Middle frontal gyrus (tissue), 1 donor: Measurements from ENCODE around the gene CPA1.

Source experiments
- DNase-seq: peaks from one replicate; pipeline ENCODE4 v3.0.0-alpha.2; 2015; ENCODE audit warnings: low spot score; ENCODE audit errors: extremely low spot score

CPA1 gene

DNA sequence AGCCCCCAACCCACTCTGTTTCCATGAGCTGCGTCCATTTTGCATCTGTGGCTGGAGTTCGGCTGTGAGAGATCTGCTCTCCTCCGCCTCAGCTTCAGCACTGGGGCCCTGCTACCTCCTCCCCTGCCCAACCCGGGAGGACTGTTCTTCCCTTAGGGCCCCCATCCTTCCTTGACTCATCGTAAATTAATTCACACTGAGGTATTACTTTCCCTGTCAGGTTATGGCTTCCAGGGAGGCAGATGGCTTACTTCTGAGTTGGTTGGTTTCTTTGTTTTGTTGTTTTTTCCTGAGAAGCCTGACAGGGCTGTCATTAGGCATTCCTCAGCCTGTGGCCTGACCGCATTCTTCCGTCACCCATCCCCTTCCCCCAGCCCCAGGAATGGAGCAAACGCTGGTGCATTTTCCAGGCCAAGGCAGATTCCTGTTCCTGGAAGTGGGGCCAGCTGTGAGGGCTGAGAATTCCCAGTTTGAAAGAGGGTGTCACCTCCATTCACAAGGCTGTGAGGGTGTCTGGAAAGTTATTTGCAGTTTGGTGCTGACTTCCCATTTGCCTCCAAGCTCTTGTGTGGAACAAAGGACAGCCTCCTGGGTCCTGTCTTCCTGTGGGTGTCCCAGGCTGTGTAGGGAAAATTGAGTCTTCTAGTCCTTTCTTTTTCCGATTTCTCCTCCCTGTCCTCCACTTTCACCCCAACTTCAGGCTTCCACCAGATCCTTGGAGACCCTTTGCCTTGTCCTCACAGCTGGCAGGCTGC is 24.0 kb upstream of the CPA1 start:
- no peak for DNase-seq

DNA sequence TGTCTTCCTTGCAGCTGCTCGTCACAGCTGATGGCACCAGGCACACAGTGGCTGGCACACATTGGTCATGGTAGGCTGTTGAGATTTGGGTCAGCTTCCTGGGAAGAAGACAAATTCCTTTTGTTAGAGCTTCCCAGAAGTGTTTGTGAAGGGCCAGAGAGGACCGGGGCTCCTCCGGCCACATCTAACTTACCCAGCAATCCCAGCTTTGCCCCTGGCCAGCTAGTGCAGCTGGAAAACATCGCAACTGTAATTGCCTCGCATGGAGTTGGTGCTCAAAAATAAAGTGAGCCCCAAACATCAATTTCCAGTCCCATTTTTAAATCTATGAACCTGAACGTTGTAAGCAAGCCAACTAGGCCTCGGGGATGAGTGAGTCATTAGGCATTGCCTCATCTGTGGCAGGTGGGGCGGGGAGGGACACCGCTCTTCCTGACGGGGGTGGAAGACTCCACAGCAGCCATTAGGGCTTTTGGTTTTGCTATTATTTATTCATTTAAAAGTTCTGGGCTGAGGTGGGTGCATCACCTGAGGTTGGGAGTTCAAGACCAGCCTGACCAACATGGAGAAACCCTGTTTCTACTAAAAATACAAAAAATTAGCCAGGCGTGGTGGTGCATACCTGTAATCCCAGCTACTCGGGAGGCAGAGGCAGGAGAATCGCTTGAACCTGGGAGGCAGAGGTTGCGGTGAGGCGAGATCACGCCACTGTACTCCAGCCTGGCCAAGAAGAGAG is 23.2 kb upstream of the CPA1 start:
- DNase-seq, result no peak

DNA sequence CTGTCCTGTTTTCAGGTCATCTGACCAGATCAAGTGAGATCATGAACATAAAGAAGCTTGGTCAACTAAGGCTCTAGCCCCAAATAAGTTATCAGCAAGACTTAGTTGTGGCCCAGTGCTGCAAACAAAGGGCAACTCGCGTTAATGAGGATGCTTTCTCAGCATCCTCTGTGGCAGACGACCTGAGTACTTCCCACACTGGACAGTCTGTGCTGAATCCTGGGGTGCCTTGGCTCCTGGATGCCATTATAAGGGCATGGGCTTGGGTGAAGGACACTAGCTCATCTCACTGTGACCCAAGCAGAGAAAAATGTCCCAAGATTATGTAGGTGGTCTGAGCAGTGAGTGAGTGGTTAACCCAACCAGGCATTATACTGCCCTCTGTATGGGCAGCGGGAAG is 21.8 kb upstream of the CPA1 start:
- DNase-seq, result no peak

DNA sequence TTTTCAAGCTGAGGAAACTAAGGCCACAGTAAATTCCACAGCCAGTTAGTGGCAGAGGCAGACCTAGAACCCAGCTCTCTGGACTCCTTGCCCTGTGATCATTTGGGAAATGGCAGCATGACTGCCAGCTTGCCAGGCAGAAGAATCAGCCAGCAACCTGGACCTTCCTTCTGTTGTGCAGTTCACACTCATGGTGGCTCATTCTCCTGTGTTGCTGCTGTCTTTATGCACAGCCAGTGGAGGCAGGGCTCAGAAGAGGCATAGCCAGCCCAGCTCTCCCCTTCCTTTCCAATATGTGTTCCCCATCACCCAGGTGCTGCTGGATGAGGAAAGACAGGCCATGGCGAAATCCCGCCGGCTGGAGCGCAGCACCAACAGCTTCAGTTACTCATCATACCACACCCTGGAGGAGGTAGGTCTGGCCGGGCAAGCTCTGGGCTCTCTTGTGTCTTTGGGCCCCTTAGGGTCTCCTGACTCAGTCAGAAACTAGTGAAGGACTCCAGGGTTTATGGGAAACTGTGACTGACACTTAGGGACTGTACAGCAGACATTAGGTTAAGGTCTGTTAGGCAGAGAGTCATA is 20.9 kb upstream of the CPA1 start:
- DNase-seq, result no peak

DNA sequence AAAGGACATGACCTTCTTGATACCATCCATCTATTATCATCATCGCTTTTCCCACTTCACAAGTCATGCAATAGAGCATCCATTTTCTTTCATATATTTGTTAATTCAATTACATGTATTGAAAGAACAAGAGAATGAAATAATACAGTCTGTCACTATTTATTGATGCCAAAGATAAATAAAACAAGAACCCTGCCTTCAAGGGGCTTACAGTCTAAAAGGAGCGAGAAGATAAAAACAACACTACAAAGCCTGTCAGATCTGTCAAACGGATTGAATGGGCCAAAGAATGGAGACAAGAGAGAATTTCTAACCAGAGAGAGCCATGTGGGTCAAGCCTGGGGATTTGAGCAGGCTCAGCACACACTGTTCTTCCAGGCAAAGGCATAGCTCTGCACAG is 19.8 kb upstream of the CPA1 start:
- no peak for DNase-seq

DNA sequence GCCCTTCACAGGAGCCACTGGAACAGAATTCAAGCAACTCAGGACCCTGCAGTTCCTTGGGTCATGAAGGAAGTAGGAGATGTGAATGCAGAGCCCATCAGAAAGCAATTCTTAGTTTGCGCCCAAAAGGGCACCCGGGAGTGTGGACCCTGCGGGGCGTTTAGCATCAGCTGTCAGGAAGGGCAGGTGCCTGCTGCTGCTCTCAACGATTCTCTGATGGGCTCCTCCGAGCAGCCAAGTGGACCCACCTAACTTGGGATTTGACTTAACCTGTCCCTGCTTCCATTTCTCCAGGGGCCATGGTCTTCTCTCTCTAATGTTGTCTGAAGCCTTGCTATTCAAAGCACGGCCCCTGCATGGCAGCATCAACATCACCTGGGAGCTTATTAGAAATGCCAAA is 18.6 kb upstream of the CPA1 start:
- no peak for DNase-seq

DNA sequence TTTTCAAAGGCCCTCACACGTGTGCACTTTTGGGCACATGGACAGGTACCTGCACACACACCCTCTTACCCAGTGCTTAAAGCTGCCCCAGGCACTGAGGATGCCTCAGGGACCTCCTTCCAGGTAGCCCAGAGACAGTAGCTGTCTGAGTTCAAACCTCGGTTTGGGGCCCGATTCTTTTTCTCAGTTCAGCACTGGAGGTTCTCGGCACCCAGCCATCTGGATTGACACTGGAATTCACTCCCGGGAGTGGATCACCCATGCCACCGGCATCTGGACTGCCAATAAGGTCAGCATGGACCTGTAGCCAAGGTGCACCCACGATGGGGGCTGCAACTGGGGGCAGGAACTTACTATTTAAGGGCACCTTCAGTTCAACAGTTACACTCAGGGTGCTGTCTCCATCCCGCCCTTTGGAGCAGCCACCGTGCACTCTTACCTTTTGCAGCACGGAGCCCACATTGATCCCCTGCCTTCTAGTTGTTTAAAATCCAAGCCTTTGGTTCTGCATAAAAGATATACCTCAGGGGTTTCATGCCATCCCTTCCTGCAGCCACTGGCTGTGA is 18.0 kb upstream of the CPA1 start:
- DNase-seq, result no peak

DNA sequence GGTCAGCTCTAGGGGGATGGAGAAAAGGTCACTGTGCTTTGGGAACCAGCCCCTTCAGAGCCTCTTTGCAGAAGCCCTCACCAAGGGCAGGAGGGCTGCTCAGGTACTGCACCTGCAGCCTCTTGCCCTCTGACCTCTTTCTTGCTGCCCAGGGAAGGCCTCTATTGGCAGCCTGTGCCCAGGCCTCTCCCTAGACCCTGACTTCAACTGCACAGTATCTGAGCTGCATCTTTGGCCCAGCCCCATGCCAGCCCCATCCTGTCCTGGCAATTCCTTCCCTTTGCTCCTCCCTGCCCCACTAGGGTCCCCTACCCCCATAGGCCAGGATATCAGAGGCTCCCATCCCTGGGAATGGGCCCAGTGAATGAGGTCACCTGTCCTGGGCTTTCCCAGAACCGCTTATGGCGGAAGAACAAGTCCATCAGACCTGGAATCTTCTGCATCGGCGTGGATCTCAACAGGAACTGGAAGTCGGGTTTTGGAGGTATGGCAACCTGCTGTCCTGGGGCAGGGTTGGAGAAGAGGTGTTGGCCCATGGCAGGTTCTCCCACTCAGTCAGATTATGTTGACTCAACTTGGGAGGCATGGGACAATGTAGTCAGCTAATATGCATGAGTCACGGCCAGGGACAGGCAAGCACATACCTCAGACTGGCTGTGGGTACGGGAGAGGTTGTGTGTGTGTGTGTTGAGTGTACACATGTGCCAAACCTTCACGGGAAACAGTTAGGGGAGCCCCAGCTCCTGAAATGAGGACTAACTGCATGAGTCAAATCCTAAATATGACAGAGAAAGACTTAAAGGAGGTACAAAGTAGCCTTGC is 17.1 kb upstream of the CPA1 start:
- DNase-seq, result no peak

DNA sequence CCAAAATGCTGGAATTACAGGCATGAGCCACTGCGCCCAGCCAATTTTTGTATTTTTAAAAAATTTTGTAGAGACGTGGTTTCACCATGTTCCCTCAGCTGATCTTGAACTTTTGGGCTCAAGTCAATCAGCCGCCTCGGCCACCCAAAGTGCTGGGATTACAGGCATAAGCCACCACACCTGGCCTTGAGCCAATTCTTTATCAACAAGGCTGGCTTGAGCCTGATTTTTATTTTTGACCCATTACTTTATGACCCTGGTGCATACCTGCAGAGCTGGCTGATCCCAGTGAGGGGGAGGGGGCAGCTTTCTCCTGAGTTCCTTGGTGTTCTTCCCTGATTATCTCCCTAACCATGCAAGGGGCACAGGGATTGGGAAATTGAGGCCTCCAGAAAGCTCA is 15.8 kb upstream of the CPA1 start:
- DNase-seq, result no peak

DNA sequence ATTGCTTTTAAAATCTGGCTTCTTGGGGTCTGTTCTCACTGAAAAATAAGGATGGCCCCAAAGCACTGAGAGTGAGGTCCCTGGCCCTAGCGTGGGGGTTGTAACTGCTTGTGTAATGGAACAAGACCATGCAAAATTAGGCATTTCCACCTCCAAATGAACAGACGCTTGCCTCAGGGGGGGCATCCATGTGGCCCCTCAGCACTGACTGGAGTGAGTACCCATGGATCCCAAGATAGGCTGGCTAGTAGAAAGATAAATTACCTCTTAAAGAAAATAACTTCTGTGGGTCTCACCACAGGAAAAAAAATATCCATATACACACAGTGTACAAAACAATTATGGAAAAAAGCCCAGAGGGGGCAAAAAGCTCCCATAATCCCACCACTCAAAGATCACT is 15.2 kb upstream of the CPA1 start:
- no peak for DNase-seq

DNA sequence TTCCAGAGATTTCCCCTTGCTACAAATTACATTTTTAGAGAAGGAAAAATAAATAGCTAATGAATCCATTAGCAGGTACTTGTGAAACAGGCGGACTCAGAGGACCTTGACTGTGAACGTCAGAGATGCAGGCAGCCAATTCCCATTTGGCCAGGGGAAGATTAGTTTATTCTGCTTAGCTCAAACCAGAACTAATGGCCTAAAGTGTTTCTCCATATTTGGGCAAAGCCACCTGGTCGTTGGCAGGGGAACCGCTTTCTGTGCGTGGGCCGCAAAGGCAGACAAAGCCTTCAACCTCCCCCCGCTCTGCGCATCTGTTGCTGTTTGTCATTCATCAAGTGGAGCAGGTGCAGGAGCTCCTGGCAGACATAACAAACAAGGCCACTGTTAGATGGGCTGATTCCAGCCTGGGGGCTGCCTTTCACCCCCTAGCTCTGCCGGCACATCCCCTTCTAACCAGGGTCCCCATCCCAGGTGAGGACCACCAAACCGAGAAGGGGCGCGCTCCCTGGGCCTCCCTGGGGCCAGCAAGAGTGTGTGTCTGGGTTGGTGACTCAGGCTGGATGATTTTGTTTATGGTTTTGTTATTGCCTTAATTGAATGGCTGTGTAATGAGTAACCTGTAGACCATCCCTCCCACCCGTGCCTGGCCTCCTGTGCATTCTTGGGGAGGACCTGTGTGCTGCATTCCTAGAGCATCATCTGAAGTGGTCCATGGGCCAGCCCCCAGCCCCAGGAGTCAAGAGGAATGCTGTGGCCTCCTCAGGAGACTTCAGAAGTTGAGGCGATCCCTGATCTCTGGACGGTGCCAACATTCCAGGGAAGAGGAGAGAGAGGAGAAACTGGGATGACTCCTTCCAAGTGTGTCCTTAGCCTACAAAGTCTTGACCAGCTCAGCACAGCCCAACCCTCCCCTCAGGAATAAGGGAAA is 14.5 kb upstream of the CPA1 start:
- DNase-seq, result no peak

DNA sequence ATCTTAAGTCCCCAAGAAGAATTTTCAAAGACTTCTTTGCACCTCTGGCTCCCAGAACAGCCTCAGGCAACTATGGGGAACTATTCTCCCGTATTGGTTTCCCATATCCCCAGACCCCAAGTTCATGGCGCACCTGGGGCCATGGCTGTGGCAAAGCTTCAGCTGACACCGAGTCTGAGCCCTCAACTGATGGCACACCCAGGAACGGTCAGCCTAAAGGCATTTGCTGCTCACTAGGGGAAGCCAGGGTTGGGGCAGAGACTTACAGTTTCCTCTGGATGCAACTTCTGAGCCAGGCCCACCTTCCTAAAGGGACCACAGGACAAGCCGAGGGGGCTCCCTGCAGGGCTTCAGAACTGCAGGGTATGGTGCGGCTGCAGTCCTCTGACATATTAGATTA is 13.7 kb upstream of the CPA1 start:
- no peak for DNase-seq

DNA sequence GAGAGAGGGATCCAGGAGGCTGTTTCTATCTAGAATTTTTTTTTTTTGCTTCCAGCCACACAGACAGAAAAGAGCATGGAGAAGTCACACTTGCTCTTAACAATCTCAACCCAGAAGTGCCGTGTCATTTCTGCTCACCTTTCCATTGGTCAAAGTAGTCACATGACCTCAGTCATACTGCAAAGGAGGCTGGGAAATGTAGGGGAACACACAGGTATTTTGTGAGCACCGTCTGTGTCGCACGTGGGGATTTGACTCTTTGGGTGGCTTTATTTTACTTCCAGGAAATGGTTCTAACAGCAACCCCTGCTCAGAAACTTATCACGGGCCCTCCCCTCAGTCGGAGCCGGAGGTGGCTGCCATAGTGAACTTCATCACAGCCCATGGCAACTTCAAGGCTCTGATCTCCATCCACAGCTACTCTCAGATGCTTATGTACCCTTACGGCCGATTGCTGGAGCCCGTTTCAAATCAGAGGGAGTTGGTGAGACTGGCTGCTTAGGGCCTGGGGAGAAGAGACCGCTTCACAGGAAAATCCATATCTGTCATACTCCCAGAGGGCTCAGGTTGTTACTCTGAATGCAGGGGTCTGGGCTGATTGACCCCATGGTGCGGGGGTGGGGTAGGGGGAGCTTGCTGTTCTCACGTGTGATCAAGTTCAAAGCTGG is 13.1 kb upstream of the CPA1 start:
- DNase-seq, result no peak

DNA sequence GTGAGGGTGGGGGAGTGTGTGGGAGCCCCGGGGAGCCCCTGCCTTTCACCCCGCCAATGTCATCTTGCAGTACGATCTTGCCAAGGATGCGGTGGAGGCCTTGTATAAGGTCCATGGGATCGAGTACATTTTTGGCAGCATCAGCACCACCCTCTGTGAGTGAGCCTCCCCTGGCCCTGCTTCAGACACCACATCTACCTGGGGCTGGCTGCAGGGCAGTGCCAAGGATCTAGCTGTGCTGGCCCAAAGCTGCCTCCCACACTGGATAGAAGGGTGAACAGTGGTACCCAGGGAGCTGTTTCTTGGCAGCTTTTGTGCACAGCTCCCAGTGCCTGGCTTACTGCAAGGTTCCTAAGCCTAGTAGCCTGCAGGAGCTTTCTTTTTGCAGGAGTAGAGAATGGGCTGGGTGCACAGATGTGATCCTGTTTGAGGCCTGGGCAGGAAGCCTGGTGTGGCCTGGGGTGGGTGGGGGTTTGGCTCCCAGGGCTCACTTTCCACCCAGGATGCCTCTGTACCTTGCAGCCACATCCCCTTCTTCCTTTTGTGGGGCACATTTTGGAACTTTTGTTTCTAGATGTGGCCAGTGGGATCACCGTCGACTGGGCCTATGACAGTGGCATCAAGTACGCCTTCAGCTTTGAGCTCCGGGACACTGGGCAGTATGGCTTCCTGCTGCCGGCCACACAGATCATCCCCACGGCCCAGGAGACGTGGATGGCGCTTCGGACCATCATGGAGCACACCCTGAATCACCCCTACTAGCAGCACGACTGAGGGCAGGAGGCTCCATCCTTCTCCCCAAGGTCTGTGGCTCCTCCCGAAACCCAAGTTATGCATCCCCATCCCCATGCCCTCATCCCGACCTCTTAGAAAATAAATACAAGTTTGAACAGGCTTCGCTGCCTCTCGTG is 12.2 kb upstream of the CPA1 start:
- no peak for DNase-seq

DNA sequence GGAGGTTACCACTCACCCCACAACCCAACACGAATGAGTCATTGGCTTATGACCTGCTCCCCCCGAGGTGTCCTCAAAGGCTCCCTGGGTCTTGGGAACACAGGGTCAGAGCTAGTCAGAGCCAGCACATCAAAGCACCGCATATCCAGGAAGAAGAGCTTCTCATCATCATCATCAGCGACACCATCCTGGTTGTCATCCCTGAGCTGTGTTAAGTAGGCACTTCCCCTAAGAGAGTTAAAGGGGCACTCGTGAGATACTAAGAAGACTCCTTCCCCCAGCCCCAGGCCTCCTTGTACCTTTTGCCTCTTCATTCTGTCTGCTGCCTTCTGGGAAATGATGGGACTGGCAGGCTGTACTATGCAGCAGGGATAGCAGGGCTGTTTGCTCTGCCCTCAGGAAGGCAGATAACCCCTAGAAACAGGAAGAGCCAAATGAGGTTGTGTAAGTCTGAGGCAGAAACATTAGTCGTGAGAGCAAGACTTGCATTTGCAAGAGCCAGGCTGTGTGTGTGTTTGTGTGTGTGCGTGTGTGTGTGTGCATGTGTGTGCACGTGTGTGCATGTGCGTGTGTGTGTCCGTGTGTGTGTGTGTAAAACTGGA is 11.1 kb upstream of the CPA1 start:
- no peak for DNase-seq

DNA sequence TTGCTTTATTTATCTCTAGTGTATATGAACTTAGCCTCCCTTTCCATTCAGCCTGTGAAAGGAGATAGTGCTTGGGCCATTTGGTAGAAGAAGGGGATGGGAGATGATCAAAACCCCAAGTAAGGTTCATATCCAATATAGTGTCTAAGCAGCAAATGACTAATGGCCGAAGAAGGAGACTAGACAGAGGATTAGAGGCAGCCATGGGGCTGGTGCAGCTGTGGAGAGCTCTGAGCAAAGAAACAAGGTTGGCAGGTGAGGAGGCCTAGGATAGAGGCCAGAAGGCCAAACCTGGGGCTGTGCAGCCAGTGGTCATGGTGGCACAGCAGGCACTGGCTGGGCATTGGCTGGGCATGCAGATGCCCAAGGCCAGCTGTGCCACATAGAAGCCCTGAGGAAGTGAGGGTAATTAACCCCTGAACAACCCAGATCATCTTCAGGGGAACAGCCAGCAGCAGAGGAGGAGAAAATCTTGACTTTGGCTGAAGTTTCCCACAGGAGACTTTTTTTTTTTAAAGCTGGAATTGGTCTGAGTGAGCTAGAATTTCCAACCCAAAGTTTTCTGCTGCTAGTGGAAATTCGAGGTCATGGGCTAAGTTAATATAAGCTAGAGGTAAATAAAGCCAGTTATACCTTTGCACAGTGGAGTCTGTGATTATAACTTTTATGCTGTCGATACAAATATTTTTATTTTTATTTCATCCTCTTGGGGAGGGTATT is 10.3 kb upstream of the CPA1 start:
- no peak for DNase-seq

DNA sequence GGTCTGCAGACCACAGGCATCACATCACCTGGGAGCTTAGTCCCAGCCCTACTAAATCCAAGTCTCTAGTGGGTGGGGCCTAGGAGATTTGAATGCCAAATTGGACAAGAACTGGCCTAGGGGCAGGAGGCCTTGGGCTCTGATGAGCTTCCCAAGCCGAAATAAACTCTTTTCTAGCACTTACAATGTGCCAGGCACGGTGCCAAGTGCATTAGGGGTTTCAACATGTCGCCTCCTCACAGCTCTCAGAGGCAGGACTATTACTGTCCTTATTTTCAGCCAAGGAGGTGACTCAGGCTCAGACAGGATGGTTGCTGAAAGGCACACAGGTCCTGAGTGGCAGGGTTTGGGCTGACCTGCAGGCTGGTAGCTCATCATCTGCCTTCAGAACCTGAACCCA is 9.2 kb upstream of the CPA1 start:
- no peak for DNase-seq
